Right ventricle myocardium inferior (tissue), 1 donor: Measurements from ENCODE around the gene CDK14. TPM values are rescaled to one million over a fixed set of nuclear protein-coding genes. Genes with fewer than 3 reads are reported as not detected.

Experiments
- ATAC-seq: fragments of 200-7000 bp; cut with Tn5 transposase; one replicate; pipeline ENCODE4 v1.9.1; 2020; ENCODE audit warnings: mild to moderate bottlenecking, moderate library complexity
- DNase-seq: peaks from one replicate; pipeline ENCODE4 v3.0.0; 2021; ENCODE audit errors: missing footprints
- intact Hi-C: fragments of 100-400 bp; cut with DNase I; formaldehyde crosslinking; loops from one replicate; pipeline ENCODE4 v1.11.0; 2022
- total RNA-seq: library from RNA; stranded (reverse); fragmentation: NEBNext Ultra II Directional; extraction: Animal tissue kit (Norgen Biotek cat#: 25700); gene quantifications from one replicate; pipeline ENCODE4 v1.2.1, GENCODE V29; 2021
- donor health status: DM: no; HTN: yes; CAD: no; lungs with severe emphysema.

The CDK14 gene
- total RNA-seq, 1 donor from 2014 or later: 26.3 TPM

GRCh38 chr7:91064938-91065337, 468.8 kb downstream of the CDK14 start:
- ATAC-seq (no peak), DNase-seq (no peak)
- intact Hi-C loops: no loop called here

GRCh38 chr7:91066627-91067026, 470.5 kb downstream of the CDK14 start:
- DNase-seq (no peak), ATAC-seq (no peak)
- intact Hi-C loops: no loop called here

GRCh38 chr7:91067242-91067641, 471.1 kb downstream of the CDK14 start:
- no peak for DNase-seq
- intact Hi-C loops: no loop called here
- ATAC-seq: no peak

GRCh38 chr7:91068136-91068795, 472.1 kb downstream of the CDK14 start:
- no peak for ATAC-seq
- intact Hi-C loops: no loop called here
- no peak for DNase-seq

GRCh38 chr7:91069146-91069545, 473.0 kb downstream of the CDK14 start:
- ATAC-seq: no peak
- intact Hi-C loops: no loop called here
- DNase-seq: no peak

GRCh38 chr7:91079487-91079886, 483.4 kb downstream of the CDK14 start:
- DNase-seq: no peak
- ATAC-seq: no peak
- intact Hi-C loops: no loop called here

GRCh38 chr7:91080351-91080750, 484.2 kb downstream of the CDK14 start:
- ATAC-seq (no peak), DNase-seq (no peak)
- intact Hi-C loops: no loop called here

- ATAC-seq: no peak
- intact Hi-C loops: no loop called here
Observed at GRCh38 chr7:91082038-91082437, 485.9 kb downstream of the CDK14 start.

GRCh38 chr7:91082852-91083495, 486.9 kb downstream of the CDK14 start:
- no peak for ATAC-seq
- DNase-seq: no peak
- intact Hi-C loops: no loop called here

More at GRCh38 chr7:91082038-91082437, 485.9 kb downstream of the CDK14 start:
- DNase-seq: no peak

GRCh38 chr7:91083855-91084644, 487.9 kb downstream of the CDK14 start:
- intact Hi-C loops: no loop called here
- DNase-seq (peak; percentile 57), ATAC-seq (peak; percentile 86)

GRCh38 chr7:91085175-91085574, 489.1 kb downstream of the CDK14 start:
- no peak for ATAC-seq
- intact Hi-C loops: loop anchor here (5.0 kb wide), 3 partner anchors 177 to 697 kb away; partner anchors contain the start of gene FZD1

GRCh38 chr7:91086200-91086599, 490.1 kb downstream of the CDK14 start:
- intact Hi-C loops: loop anchor here (5.0 kb wide), 3 partner anchors 176 to 696 kb away; partner anchors contain the start of gene FZD1
- ATAC-seq (no peak), DNase-seq (no peak)

More at GRCh38 chr7:91085175-91085574, 489.1 kb downstream of the CDK14 start:
- no peak for DNase-seq

- DNase-seq: no peak
- ATAC-seq: no peak
- intact Hi-C loops: loop anchor here (5.0 kb wide), 3 partner anchors 174 to 694 kb away; partner anchors contain the start of gene FZD1
Observed at GRCh38 chr7:91088156-91088555, 492.0 kb downstream of the CDK14 start.

GRCh38 chr7:91088691-91089090, 492.6 kb downstream of the CDK14 start:
- no peak for DNase-seq
- no peak for ATAC-seq
- intact Hi-C loops: loop anchor here (5.0 kb wide), 3 partner anchors 174 to 694 kb away; partner anchors contain the start of gene FZD1

- peak; percentile 58 for ATAC-seq
- intact Hi-C loops: loop anchor here (5.0 kb wide), 3 partner anchors 173 to 693 kb away; partner anchors contain the start of gene FZD1
- no peak for DNase-seq
Observed at GRCh38 chr7:91089382-91089963, 493.4 kb downstream of the CDK14 start.

- peak; percentile 70 for ATAC-seq
- DNase-seq: no peak
- intact Hi-C loops: no loop called here
Observed at GRCh38 chr7:91090684-91091083, 494.6 kb downstream of the CDK14 start.

GRCh38 chr7:91091631-91092030, 495.5 kb downstream of the CDK14 start:
- intact Hi-C loops: no loop called here
- DNase-seq (no peak), ATAC-seq (no peak)

GRCh38 chr7:91093181-91093580, 497.1 kb downstream of the CDK14 start:
- DNase-seq (no peak), ATAC-seq (no peak)
- intact Hi-C loops: no loop called here

- DNase-seq (no peak), ATAC-seq (no peak)
- intact Hi-C loops: no loop called here
Observed at GRCh38 chr7:91098566-91098965, 502.4 kb downstream of the CDK14 start.
